ENCODE data around the gene SAMD4B.

SAMD4B gene

GRCh38 chr19:39390751-39391437, 48.7 kb downstream of the SAMD4B start, which contains the start of the genes MED29 and PAF1:
Gene MED29, plus strand, starts transcription at chr19:39391378. Its CDS starts 45 bp downstream, at chr19:39391423.
Gene PAF1, minus strand, starts transcription at chr19:39391106. Its CDS starts 242 bp downstream, at chr19:39390864.
- DNase-seq (ENCODE audit: low read depth), result peak; percentile 100

- DNase-seq (ENCODE audit: low read depth), result peak; percentile 84
These were observed 55.4 kb downstream of the SAMD4B start for GRCh38 chr19:39397360-39398296.

DNA sequence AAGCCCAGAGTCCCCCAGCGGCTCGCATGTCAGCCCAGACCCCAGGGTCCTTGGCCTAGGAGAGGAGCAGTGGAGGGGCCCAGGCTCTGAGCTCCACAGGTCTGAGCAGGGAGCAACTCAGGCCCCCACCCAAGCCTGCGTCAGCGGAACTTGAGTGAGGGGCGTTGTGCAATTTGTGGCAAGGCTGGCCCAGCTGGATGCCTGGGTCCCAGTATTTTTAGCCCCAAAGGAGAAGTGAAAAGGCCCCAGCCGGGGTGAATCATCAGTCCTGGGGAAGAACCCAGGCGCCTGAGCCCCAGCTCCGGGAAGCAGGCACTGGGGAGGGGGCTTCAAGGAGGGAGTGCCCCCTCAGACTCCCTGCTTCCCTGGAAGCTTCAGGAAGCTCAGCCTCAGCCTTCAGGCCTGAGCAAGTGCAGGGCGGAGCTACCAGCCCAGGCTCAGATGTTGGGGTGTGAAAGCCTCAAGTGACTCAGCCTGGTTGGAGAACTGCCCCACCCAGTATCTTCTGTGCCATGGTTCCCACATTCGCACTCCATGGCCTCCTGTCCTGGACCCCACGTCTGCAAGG, 56.2 kb downstream of the SAMD4B start:
- peak; percentile 88 for DNase-seq (ENCODE audit: low read depth)

GRCh38 chr19:39399668-39400050, 57.4 kb downstream of the SAMD4B start:
- DNase-seq (ENCODE audit: low read depth), result no peak

- no peak for DNase-seq (ENCODE audit: low read depth)
These were observed 57.8 kb downstream of the SAMD4B start for GRCh38 chr19:39400061-39400460.

DNA sequence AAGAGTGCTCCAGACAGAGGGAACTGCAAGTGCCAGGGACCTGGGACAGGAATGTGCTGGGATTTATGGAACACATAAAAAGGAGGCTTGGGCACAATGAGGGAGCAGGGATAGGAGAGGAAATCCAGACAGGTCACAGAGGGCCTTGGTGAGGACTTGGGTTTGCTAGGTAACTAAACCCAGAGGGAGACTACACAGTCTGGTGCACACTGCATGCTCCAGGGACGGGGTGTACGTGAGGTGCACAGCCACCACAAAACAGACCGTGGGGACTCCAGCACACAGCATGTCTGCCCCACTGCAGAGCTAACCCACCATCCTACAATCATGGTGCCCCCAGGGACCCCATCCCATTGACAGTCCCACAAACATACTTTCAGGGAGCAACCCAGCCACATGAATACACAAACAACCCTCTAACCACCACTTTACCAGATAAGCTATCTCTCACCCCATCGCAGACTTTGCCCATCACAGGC, 58.9 kb downstream of the SAMD4B start:
- peak; percentile 19 for DNase-seq (ENCODE audit: low read depth)

GRCh38 chr19:39401549-39402345, 59.5 kb downstream of the SAMD4B start:
- DNase-seq (ENCODE audit: low read depth), result peak; percentile 65

- DNase-seq (ENCODE audit: low read depth), result peak; percentile 96
These were observed 60.4 kb downstream of the SAMD4B start for GRCh38 chr19:39402346-39403300.

DNA sequence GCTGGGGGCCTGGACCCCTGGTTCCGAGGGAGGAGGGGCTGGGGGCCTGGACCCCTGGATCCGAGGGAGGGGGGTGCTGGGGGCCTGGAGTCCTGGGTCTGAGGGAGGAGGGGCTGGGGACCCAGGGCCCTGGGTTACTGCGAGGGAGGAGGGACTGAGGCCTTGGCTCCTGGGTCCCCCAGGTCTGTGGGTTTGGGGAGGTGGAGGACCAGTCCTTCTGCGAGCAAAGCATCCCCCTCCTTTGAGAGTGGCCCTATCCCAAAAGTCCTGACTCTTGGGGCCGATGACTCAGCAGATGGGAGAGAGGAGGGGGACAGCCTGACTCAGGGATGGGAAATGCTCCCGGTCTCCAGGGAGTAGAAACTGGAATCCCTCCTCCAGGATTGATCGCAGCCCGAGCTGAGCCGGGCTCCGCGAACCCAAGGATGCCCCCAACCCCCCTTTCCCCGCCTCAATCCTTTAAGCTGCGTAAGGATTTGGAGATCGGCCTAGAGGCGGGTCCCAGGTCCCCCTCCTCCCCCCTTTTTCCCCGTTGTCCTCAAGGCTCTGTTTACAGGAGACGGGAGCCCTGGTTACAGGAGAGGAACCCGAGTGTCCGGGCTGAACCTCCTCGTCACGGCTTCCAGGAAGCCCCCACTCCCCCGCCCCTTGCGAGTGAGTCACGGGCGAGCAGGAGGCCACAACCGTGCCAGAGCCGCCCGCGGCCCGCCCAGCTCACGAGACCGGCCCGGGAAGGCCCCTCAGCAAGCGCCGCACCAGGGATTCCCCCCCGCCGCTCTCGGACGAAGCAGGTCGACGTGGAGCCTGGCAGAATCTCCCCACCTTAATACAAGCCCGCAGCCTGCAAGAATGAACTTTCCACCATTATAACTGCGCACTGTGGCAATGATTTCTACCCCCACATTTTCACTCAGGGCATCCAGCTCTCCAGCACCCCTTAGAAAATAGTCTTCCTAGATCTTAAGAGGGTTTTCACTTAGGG, 61.4 kb downstream of the SAMD4B start:
- DNase-seq (ENCODE audit: low read depth), result peak; percentile 100

DNA sequence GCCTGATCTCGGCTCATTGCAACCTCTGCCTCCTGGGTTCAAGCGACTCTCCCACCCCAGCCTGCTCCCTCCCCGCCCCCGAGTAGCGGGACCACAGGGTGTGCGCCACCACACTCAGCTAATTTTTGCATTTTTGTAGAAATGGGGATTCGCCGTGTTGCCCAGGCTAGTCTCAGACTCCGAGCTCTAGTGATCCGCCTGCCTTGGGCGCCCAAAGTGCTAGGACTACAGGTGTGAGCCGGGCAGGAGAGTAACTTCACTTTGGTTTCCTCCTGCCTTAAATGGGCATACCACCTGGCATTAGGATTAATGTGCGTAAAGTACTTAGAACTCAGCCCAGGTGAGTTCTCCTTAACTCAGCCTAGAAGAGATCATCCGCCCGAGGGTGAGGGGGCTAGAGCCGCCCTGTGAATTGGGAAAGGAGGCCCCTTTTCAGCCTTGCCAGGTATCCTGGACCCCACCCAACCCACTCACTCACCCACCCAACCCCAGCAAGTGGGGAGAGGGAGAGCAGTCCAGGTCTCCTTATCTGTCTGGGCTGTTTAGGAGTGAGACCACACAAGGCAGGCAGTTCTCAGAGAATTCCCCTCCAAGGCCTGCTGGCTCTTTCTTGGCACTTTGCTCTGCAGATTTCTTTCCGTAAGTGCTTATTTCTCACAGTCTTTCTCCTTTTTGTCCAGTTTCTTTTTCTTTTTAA, 63.2 kb downstream of the SAMD4B start:
- DNase-seq (ENCODE audit: low read depth), result no peak

GRCh38 chr19:39405958-39406655, 63.9 kb downstream of the SAMD4B start:
- no peak for DNase-seq (ENCODE audit: low read depth)

DNA sequence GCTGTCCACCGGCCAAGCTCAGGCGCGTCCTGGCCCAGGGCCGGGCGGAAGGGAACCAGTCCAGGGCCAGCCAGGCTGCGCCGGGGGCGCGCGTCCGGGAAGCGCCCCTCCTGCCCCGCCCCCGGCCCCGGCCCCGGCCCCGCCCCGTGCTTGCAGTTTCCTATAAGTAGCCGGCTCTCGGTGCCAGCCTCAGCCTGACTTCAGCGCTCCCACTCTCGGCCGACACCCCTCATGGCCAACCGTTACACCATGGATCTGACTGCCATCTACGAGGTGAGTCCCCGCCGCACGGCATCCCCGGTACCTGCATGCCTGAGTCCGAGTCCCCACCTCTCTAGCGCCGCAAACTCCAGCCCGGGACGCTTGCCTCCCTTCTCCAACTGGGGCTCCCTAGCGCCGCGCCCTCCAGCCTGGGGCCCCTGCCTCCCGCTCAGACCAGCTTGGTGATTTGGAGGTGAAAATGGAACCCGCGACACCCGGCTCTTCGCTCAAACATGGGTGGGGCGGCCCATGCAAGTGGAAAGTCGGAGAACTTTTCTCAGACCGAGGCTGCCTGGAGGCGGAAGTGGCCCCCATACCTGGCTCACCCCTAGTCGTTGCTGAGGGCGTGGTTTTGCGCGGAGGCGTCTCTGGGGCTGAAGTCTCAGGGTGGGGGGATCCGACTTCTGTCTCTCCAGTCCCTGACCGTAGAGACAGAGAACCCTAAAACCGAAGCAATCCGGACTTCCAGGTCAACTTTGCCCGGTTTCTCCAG, 64.6 kb downstream of the SAMD4B start, which contains the start of gene ZFP36:
Gene ZFP36 (plus strand): TSS at position 192 of the 754 bp plus-strand sequence. CDS start 58 bp downstream, at position 250.
- peak; percentile 87 for DNase-seq (ENCODE audit: low read depth)

- no peak for DNase-seq (ENCODE audit: low read depth)
These were observed 65.1 kb downstream of the SAMD4B start for GRCh38 chr19:39407410-39407659.

DNA sequence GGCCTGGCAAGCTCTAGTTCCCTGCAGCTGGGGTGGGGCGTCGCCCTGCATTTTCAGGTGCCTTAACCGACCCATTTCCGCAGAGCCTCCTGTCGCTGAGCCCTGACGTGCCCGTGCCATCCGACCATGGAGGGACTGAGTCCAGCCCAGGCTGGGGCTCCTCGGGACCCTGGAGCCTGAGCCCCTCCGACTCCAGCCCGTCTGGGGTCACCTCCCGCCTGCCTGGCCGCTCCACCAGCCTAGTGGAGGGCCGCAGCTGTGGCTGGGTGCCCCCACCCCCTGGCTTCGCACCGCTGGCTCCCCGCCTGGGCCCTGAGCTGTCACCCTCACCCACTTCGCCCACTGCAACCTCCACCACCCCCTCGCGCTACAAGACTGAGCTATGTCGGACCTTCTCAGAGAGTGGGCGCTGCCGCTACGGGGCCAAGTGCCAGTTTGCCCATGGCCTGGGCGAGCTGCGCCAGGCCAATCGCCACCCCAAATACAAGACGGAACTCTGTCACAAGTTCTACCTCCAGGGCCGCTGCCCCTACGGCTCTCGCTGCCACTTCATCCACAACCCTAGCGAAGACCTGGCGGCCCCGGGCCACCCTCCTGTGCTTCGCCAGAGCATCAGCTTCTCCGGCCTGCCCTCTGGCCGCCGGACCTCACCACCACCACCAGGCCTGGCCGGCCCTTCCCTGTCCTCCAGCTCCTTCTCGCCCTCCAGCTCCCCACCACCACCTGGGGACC, 65.6 kb downstream of the SAMD4B start:
- DNase-seq (ENCODE audit: low read depth), result peak; percentile 24

- peak; percentile 56 for DNase-seq (ENCODE audit: low read depth)
These were observed 66.4 kb downstream of the SAMD4B start for GRCh38 chr19:39408392-39409207.
